HepG2 (cell line): ENCODE measurements around the gene RNPEPL1. TPM values are rescaled to one million over a fixed set of nuclear protein-coding genes. Genes with fewer than 3 reads are reported as not detected.

ENCODE experiments used
- ATF1 ChIP-seq: IDR thresholded peaks from 2 replicates; pipeline ENCODE4 v1.6.1; 2016; ENCODE audit warnings: mild to moderate bottlenecking, control low read depth
- BCL6 ChIP-seq: IDR thresholded peaks from 2 replicates; pipeline ENCODE4 v1.6.1; 2016; ENCODE audit warnings: missing genetic modification reagents, missing compliant biosample characterization
- DMAP1 ChIP-seq: IDR thresholded peaks from 2 replicates; pipeline ENCODE4 v1.6.1; 2016
- NR2F6 ChIP-seq, 2 experiments: IDR thresholded peaks; 2 replicates each; pipeline ENCODE4 v1.6.1; 2016; ENCODE audit warnings: antibody characterized with exemption in 1 of 2, mild to moderate bottlenecking in 1 of 2
- PHB2 ChIP-seq: fragments of 450-650 bp; IDR thresholded peaks from 2 replicates; pipeline ENCODE4 v1.6.1; 2018; ENCODE audit not compliant: partially characterized antibody
- RBAK ChIP-seq: sonication (generic); formaldehyde crosslinking; IDR thresholded peaks from 2 replicates; pipeline ENCODE4 v1.5.1; 2020; ENCODE audit warnings: mild to moderate bottlenecking, missing genetic modification reagents
- TBL1XR1 ChIP-seq: fragments of 150-350 bp; IDR thresholded peaks from 2 replicates; pipeline ENCODE4 v1.6.1; 2014; ENCODE audit warnings: borderline replicate concordance, low read length; ENCODE audit not compliant: partially characterized antibody
- TCF7 ChIP-seq: sonication (generic); IDR thresholded peaks from 2 replicates; pipeline ENCODE4 v1.6.1; 2016; ENCODE audit warnings: antibody characterized with exemption, low read depth
- U2AF2 ChIP-seq: fragments of 200-400 bp; formaldehyde crosslinking; IDR thresholded peaks from 2 replicates; pipeline ENCODE4 v1.6.1; 2017; ENCODE audit warnings: low read depth, mild to moderate bottlenecking, low read length
- ZNF713 ChIP-seq: sonication (generic); formaldehyde crosslinking; IDR thresholded peaks from 2 replicates; pipeline ENCODE4 v1.4.0; 2020; ENCODE audit warnings: mild to moderate bottlenecking, missing genetic modification reagents
- ZNF883 ChIP-seq: sonication (generic); formaldehyde crosslinking; IDR thresholded peaks from 2 replicates; pipeline ENCODE4 v1.5.1; 2020; ENCODE audit warnings: mild to moderate bottlenecking, missing genetic modification reagents; ENCODE audit errors: not compliant biosample characterization
- polyA plus RNA-seq, 8 experiments: library from polyadenylated mRNA; depleted of rRNA in 3 of 8; stranded (reverse) in 7 of 8; unstranded in 1 of 8; fragments of >200 nt; fragmentation: Illumina TruSeq in 4 of 8; extraction: Trizol in 4 of 8; gene quantifications; 2 replicates each; pipeline versions ENCODE4 v1.2.1 to v1.2.3, GENCODE V29; 2011 to 2016; ENCODE audit warnings: low read depth in 4 of 8, missing spikeins in 1 of 8, mixed read lengths in 1 of 8; ENCODE audit not compliant: insufficient read depth in 1 of 8
- total RNA-seq, 5 experiments: library from RNA; depleted of rRNA; stranded (reverse); fragments of >200 nt; fragmentation: Illumina TruSeq; extraction: Trizol; gene quantifications; 2 replicates each; pipeline ENCODE4 v1.2.3, GENCODE V29; 2016; ENCODE audit warnings: low read depth in 1 of 5
- TF ChIP-seq, protein P1 (sequence below): sonication (generic); formaldehyde crosslinking; IDR thresholded peaks from 2 replicates; pipeline ENCODE4 v1.9.0; 2021; ENCODE audit warnings: missing genetic modification reagents, borderline replicate concordance
- TF ChIP-seq, protein P2 (sequence below): sonication (generic); formaldehyde crosslinking; IDR thresholded peaks from 2 replicates; pipeline ENCODE4 v1.4.0; 2020; ENCODE audit warnings: missing genetic modification reagents
- TF ChIP-seq, protein P3 (sequence below): sonication (generic); formaldehyde crosslinking; IDR thresholded peaks from 2 replicates; pipeline ENCODE4 v1.4.0; 2020; ENCODE audit warnings: missing genetic modification reagents
- TF ChIP-seq, protein P4 (sequence below): sonication (generic); formaldehyde crosslinking; IDR thresholded peaks from 2 replicates; pipeline ENCODE4 v1.4.0; 2020; ENCODE audit warnings: mild to moderate bottlenecking, missing genetic modification reagents
- TF ChIP-seq, protein P5 (sequence below), 2 experiments: sonication (generic) in 1 of 2; formaldehyde crosslinking in 1 of 2; IDR thresholded peaks; 2 replicates each; pipeline versions ENCODE4 v1.4.0 to v1.6.1; 2018 to 2020; ENCODE audit warnings: missing genetic modification reagents in 2 of 2, borderline replicate concordance in 1 of 2, low read depth in 1 of 2, mild to moderate bottlenecking in 1 of 2, missing biosample characterization in 1 of 2

Gene RNPEPL1
- total and polyA plus RNA-seq, 2 of the 13 experiments (the other 11 are each of a cell fraction or from before 2014, with no cell fraction given), result 13.0 to 18.0 TPM

DNA sequence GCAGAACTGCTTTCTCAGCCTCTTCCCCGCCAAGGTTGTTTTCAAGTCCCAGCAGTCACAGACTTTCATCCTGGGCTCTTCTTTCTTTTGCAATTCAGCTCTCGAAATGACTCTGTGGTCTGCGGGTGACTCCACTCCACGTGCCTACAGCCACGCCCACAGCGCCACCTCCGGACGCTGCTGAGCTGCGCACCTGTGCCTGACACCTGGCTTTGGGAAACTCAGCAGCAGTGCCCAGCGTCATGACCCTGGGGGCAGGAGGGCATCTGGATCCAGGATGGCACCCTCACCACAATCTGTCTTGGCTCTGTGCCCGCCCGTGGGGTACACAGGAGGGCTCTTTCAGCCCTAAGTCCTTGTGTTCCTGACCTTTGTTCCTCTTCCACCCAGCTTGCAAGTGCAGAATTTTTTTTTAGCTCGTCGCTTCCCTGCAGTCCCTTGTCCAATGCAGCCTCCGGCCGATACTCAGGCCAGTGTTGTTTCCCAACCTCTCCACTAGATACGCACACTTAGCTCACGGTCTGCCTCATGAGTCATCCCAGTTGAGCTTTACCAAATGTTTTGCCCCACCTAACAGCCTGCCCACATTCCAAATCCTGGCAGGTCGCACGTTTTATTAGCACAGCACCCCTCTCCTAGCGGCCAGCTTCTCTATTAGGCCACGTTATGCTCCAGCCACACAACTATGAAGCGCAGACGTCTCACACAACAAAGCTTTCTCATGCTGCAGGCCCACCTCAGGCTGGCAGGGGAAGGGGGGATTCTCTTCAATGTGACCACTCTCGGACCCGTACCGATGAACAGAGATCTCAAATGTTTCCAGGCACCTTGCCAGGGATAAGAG is 11.7 kb downstream of the RNPEPL1 start (continued):
- TF ChIP-seq, protein P1, sequence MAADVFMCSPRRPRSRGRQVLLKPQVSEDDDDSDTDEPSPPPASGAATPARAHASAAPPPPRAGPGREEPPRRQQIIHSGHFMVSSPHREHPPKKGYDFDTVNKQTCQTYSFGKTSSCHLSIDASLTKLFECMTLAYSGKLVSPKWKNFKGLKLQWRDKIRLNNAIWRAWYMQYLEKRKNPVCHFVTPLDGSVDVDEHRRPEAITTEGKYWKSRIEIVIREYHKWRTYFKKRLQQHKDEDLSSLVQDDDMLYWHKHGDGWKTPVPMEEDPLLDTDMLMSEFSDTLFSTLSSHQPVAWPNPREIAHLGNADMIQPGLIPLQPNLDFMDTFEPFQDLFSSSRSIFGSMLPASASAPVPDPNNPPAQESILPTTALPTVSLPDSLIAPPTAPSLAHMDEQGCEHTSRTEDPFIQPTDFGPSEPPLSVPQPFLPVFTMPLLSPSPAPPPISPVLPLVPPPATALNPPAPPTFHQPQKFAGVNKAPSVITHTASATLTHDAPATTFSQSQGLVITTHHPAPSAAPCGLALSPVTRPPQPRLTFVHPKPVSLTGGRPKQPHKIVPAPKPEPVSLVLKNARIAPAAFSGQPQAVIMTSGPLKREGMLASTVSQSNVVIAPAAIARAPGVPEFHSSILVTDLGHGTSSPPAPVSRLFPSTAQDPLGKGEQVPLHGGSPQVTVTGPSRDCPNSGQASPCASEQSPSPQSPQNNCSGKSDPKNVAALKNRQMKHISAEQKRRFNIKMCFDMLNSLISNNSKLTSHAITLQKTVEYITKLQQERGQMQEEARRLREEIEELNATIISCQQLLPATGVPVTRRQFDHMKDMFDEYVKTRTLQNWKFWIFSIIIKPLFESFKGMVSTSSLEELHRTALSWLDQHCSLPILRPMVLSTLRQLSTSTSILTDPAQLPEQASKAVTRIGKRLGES (CRISPR knock-in tag), result no peak
- TF ChIP-seq BCL6 (peak; percentile 64), PHB2 (no peak), ATF1 (CRISPR knock-in tag) (no peak), DMAP1 (CRISPR knock-in tag) (peak; percentile 72), ZNF713 (CRISPR knock-in tag) (no peak), NR2F6 (IDR thresholded peaks at IDR 0.05) (peak; percentile 72; the same call in 1 of the 2 replicates), NR2F6 (CRISPR knock-in tag; IDR thresholded peaks at IDR 0.05) (peak; percentile 83), TBL1XR1 (no peak), RBAK (CRISPR knock-in tag) (no peak), TCF7 (no peak), ZNF883 (CRISPR knock-in tag) (no peak), U2AF2 (no peak)
- TF ChIP-seq, protein P2, sequence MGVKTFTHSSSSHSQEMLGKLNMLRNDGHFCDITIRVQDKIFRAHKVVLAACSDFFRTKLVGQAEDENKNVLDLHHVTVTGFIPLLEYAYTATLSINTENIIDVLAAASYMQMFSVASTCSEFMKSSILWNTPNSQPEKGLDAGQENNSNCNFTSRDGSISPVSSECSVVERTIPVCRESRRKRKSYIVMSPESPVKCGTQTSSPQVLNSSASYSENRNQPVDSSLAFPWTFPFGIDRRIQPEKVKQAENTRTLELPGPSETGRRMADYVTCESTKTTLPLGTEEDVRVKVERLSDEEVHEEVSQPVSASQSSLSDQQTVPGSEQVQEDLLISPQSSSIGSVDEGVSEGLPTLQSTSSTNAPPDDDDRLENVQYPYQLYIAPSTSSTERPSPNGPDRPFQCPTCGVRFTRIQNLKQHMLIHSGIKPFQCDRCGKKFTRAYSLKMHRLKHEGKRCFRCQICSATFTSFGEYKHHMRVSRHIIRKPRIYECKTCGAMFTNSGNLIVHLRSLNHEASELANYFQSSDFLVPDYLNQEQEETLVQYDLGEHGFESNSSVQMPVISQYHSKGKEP (CRISPR knock-in tag), result no peak
- TF ChIP-seq, protein P3, sequence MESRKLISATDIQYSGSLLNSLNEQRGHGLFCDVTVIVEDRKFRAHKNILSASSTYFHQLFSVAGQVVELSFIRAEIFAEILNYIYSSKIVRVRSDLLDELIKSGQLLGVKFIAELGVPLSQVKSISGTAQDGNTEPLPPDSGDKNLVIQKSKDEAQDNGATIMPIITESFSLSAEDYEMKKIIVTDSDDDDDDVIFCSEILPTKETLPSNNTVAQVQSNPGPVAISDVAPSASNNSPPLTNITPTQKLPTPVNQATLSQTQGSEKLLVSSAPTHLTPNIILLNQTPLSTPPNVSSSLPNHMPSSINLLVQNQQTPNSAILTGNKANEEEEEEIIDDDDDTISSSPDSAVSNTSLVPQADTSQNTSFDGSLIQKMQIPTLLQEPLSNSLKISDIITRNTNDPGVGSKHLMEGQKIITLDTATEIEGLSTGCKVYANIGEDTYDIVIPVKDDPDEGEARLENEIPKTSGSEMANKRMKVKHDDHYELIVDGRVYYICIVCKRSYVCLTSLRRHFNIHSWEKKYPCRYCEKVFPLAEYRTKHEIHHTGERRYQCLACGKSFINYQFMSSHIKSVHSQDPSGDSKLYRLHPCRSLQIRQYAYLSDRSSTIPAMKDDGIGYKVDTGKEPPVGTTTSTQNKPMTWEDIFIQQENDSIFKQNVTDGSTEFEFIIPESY, result peak; percentile 53
- TF ChIP-seq, protein P4, sequence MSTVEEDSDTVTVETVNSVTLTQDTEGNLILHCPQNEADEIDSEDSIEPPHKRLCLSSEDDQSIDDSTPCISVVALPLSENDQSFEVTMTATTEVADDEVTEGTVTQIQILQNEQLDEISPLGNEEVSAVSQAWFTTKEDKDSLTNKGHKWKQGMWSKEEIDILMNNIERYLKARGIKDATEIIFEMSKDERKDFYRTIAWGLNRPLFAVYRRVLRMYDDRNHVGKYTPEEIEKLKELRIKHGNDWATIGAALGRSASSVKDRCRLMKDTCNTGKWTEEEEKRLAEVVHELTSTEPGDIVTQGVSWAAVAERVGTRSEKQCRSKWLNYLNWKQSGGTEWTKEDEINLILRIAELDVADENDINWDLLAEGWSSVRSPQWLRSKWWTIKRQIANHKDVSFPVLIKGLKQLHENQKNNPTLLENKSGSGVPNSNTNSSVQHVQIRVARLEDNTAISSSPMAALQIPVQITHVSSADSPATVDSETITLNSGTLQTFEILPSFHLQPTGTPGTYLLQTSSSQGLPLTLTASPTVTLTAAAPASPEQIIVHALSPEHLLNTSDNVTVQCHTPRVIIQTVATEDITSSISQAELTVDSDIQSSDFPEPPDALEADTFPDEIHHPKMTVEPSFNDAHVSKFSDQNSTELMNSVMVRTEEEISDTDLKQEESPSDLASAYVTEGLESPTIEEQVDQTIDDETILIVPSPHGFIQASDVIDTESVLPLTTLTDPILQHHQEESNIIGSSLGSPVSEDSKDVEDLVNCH, result no peak
- TF ChIP-seq, protein P5, sequence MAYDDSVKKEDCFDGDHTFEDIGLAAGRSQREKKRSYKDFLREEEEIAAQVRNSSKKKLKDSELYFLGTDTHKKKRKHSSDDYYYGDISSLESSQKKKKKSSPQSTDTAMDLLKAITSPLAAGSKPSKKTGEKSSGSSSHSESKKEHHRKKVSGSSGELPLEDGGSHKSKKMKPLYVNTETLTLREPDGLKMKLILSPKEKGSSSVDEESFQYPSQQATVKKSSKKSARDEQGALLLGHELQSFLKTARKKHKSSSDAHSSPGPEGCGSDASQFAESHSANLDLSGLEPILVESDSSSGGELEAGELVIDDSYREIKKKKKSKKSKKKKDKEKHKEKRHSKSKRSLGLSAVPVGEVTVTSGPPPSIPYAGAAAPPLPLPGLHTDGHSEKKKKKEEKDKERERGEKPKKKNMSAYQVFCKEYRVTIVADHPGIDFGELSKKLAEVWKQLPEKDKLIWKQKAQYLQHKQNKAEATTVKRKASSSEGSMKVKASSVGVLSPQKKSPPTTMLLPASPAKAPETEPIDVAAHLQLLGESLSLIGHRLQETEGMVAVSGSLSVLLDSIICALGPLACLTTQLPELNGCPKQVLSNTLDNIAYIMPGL (CRISPR knock-in tag; IDR thresholded peaks at IDR 0.05; ENCODE audit: borderline replicate concordance in 1 of 2, low read depth in 1 of 2), result peak; percentile 36 to 94; a peak in 3 of 4 replicates
